Glutamatergic neuron (in vitro differentiated cells): ENCODE measurements around the gene CREB3. TPM values are rescaled to one million over a fixed set of nuclear protein-coding genes. Genes with fewer than 3 reads are reported as not detected.
A peak's percentile ranks its signal among the peaks of the same experiment; 100 is the strongest.

Experiments used
- DNase-seq: peaks from one replicate; pipeline ENCODE4 v3.0.0; 2022
- H3K27ac Mint-ChIP-seq: one replicate; pipeline ENCODE4 v1.8.0; 2020; ENCODE audit warnings: mild to moderate bottlenecking, mixed read lengths, inconsistent platforms; ENCODE audit not compliant: unreplicated experiment
- H3K27me3 Mint-ChIP-seq: one replicate; pipeline ENCODE4 v1.8.0; 2020; ENCODE audit warnings: mild to moderate bottlenecking, moderate library complexity, mixed read lengths, inconsistent platforms; ENCODE audit not compliant: unreplicated experiment
- H3K36me3 Mint-ChIP-seq: one replicate; pipeline ENCODE4 v1.8.0; 2020; ENCODE audit warnings: mild to moderate bottlenecking, mixed read lengths, inconsistent platforms; ENCODE audit not compliant: unreplicated experiment
- H3K4me1 Mint-ChIP-seq: one replicate; pipeline ENCODE4 v1.8.0; 2020; ENCODE audit warnings: mild to moderate bottlenecking, low read depth, mixed read lengths, inconsistent platforms; ENCODE audit not compliant: unreplicated experiment
- H3K4me3 Mint-ChIP-seq: one replicate; pipeline ENCODE4 v1.8.0; 2020; ENCODE audit warnings: mild to moderate bottlenecking, mixed read lengths, inconsistent platforms; ENCODE audit not compliant: unreplicated experiment
- H3K9me3 Mint-ChIP-seq: one replicate; pipeline ENCODE4 v1.8.0; 2020; ENCODE audit warnings: mild to moderate bottlenecking, moderate library complexity, mixed read lengths, inconsistent platforms; ENCODE audit not compliant: unreplicated experiment
- total RNA-seq: library from RNA; stranded (reverse); fragmentation: NEBNext Ultra II Directional; extraction: Animal tissue kit (Norgen Biotek cat#: 25700); gene quantifications from one replicate; pipeline ENCODE4 v1.2.1, GENCODE V29; 2021; ENCODE audit not compliant: unreplicated experiment
- TF ChIP-seq, protein P1 (sequence below): fragments of 200-600 bp; sonication (generic); IDR thresholded peaks from one replicate; pipeline ENCODE4 v1.5.0; 2021; ENCODE audit not compliant: partially characterized antibody, unreplicated experiment

Gene CREB3
- total RNA-seq, 1 donor from 2014 or later, result 32.0 TPM

DNA sequence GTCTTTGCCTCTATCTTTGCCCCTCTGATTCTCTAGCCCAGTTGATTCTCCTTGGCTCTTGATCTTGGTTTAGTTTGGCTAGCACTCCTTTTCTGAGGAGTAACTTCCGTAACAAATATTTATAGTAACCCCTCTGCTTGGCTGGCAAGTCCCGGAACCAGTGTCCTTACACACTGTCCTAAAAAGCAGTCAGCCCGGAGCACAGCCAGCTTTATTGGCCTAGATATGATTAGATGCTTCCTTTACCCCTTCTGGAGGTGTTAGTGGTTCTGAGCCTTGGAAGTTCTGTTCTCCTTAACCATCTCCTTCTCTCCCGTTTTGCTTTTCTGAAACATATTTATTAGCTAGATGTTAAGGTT lies 38.6 kb downstream of the CREB3 start:
- no peak for DNase-seq
- TF ChIP-seq, protein P1, sequence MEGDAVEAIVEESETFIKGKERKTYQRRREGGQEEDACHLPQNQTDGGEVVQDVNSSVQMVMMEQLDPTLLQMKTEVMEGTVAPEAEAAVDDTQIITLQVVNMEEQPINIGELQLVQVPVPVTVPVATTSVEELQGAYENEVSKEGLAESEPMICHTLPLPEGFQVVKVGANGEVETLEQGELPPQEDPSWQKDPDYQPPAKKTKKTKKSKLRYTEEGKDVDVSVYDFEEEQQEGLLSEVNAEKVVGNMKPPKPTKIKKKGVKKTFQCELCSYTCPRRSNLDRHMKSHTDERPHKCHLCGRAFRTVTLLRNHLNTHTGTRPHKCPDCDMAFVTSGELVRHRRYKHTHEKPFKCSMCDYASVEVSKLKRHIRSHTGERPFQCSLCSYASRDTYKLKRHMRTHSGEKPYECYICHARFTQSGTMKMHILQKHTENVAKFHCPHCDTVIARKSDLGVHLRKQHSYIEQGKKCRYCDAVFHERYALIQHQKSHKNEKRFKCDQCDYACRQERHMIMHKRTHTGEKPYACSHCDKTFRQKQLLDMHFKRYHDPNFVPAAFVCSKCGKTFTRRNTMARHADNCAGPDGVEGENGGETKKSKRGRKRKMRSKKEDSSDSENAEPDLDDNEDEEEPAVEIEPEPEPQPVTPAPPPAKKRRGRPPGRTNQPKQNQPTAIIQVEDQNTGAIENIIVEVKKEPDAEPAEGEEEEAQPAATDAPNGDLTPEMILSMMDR, result no peak
- H3K27ac Mint-ChIP-seq, result no peak overlapping the region
- peaks cover 12% of the 10 kb centered on the region for H3K4me1 Mint-ChIP-seq
- H3K4me3 Mint-ChIP-seq, result no peak overlapping the region
- H3K27me3 Mint-ChIP-seq, result peaks cover under 1% of the 10 kb centered on the region
- H3K36me3 Mint-ChIP-seq, result no peaks in the 10 kb centered on the region
- no peaks in the 10 kb centered on the region for H3K9me3 Mint-ChIP-seq

DNA sequence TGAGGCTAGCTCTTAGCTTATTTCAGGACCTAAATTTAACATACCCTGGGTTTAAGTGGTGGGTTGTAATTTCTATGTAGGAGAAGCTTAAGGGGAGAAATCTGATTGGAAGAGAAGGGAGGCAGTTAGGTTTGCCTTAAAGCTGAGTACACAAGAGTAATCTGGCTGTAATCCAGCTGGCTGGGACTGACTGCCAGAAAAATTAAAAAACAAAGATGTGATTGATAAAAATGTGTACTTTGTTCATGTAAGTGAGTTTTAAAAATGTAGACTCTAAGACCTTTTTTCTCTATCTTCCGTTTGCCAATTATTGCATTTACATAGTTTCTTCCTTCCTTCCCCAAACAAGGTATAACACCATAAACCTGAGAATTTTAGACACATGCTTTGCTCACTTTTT lies 39.1 kb downstream of the CREB3 start:
- DNase-seq, result no peak
- Mint-ChIP-seq H3K27ac (no peak overlapping the region), H3K36me3 (no peaks in the 10 kb centered on the region), H3K27me3 (peaks cover 3% of the 10 kb centered on the region), H3K9me3 (no peaks in the 10 kb centered on the region), H3K4me3 (no peak overlapping the region), H3K4me1 (peaks cover 13% of the 10 kb centered on the region)
- TF ChIP-seq, protein P1, result no peak

DNA sequence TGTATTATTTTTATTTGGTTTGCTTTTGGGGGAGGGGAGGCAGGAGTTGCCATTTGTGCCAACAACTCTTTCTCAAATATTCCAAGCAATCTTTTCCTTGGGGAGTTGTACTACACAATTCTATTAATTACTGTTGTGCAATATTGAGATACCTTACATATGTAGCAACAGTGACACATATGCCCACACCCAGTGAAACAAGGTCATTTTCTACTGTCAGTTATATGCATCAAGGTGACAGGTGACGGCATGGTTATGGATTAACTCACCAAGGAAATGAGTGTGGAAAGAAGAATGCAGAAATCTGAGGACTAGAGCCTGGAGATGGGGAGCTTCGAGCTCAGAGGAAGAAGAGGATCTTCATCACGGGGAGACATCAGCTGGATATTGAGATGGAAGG lies 39.5 kb downstream of the CREB3 start:
- peaks cover 3% of the 10 kb centered on the region for H3K27me3 Mint-ChIP-seq

DNA sequence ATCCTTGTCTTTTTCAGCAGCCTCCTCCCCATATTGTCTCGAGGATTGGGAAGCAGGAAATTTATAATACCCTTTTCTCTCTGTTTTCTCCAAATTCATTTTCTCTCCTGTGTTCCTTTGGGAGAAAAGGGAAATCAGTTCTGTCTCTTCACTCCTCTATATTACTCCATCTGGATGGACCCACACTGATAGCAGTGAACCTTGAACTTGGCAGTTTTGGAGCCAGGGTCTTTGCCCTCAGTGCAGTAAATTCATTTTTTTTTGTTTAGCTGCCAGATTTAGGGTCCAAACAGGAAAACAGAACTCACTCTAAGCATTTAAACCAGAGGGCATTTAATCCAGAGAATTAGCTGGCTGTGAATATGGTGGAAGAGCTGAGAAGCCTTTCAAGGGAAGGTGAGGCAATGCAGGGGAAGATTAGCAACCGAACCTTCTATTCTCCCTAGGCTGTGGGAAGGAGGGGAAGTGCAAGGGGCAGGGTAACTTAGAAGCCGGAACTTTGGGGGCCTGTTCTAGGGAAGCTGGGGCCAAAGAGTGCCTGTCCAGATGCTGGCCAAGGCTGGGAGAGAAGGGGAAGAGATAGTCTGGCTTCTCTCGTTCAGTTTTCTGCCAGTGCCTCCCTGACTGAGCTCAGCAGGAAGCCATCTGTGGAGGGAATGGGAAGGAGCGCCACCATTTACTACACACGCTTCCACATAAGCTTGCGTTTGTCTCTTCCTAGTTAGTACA lies 42.6 kb downstream of the CREB3 start:
- Mint-ChIP-seq H3K4me1 (peaks cover 13% of the 10 kb centered on the region), H3K9me3 (no peaks in the 10 kb centered on the region), H3K36me3 (no peaks in the 10 kb centered on the region), H3K27me3 (peaks cover 3% of the 10 kb centered on the region), H3K27ac (peak overlapping the region; percentile 8), H3K4me3 (no peak overlapping the region)
- DNase-seq, result no peak
- TF ChIP-seq, protein P1, result no peak

More for the DNA sequence above, 39.5 kb downstream of the CREB3 start:
- H3K27ac Mint-ChIP-seq, result no peak overlapping the region
- no peak for DNase-seq
- H3K4me1 Mint-ChIP-seq, result peaks cover 13% of the 10 kb centered on the region
- no peak overlapping the region for H3K4me3 Mint-ChIP-seq
- H3K36me3 Mint-ChIP-seq, result no peaks in the 10 kb centered on the region
- no peaks in the 10 kb centered on the region for H3K9me3 Mint-ChIP-seq
- TF ChIP-seq, protein P1, result no peak

DNA sequence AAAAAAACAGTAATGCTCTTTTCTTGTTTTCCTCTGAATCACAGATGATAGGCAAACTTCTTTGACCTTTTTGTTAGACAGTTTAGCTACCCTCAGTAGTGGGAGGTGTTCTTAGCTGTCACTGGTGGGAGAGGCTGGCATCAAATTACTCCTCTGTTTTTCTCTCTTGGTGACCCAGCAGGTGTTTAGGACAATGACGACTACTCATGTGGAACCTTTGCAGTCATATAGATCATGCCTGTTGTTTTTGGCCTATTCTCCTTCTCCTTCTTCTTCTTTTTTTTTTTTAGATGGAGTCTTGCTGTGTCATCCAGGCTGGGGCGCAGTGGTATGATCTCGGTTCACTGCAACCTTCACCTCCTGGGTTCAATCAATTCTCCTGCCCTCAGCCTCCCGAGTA lies 43.6 kb downstream of the CREB3 start:
- no peaks in the 10 kb centered on the region for H3K9me3 Mint-ChIP-seq
- no peak for DNase-seq
- peaks cover 13% of the 10 kb centered on the region for H3K4me1 Mint-ChIP-seq
- no peak overlapping the region for H3K4me3 Mint-ChIP-seq
- H3K27me3 Mint-ChIP-seq, result peaks cover 3% of the 10 kb centered on the region
- no peak overlapping the region for H3K27ac Mint-ChIP-seq
- TF ChIP-seq, protein P1, result no peak
- H3K36me3 Mint-ChIP-seq, result no peaks in the 10 kb centered on the region
